GM18868 (cell line): ENCODE measurements around the gene MYLK.

ENCODE experiments used
- ATAC-seq: cut with Tn5 transposase; IDR thresholded peaks from one replicate; pipeline ENCODE4 v1.9.1; 2021; ENCODE audit warnings: mild to moderate bottlenecking, moderate library complexity; ENCODE audit not compliant: unreplicated experiment

Gene MYLK

DNA sequence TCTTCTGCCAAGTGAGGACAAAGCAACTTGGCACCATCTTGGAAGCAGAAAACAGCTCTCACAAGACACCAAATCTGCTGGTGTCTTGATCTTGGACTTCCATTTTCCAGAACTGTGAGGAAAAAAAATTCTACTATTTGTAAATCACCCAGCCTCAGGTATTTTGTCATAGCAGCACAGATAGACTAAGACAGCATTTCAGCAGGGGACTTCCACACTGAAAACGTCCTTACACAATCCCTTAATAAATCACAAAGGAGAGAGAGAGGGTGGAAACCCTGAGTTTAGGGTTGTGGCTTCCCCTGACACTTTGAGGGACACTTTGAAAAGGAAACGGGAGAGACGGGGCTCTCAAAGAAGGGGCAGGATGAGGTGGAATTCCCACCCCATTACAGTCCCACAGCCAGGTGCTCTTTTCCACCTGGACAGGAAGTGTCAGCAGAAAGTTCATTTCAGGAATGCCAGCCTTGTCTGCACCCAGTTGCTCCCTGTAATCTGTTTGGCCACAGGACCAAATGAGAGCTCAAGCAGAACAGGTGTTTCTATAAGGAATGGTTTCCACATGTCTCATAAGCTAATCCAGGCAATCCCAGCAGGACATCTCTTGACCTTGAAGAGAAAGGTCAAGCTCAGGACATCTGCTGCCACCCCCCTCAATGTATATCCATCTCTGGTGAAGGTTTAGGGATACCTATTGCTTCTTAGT is 51.3 kb downstream of the MYLK start:
- ATAC-seq: no peak

DNA sequence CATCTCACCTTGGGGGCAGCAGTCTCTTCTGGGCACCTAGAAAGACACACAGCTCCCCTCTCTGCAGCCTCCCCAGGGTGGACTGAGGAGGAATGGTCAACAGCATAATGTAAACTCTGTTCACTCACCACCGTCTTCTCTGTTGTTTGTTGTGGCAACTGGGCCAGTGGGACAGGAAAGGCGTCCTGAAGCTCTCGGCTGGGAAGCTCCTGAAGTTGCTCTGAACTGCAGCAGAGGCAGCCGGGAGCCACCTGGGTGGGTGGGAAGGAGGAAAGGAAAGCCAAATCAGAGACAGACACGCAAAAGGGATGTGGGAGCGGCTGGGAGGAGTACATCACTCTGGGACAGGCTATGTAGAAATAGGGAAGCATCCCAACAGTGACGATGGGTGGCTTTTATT is 52.7 kb downstream of the MYLK start:
- ATAC-seq: no peak

GRCh38 chr3:123821920-123822319 is 62.2 kb downstream of the MYLK start:
- ATAC-seq: no peak

GRCh38 chr3:123819949-123820348 is 64.2 kb downstream of the MYLK start:
- no peak for ATAC-seq

DNA sequence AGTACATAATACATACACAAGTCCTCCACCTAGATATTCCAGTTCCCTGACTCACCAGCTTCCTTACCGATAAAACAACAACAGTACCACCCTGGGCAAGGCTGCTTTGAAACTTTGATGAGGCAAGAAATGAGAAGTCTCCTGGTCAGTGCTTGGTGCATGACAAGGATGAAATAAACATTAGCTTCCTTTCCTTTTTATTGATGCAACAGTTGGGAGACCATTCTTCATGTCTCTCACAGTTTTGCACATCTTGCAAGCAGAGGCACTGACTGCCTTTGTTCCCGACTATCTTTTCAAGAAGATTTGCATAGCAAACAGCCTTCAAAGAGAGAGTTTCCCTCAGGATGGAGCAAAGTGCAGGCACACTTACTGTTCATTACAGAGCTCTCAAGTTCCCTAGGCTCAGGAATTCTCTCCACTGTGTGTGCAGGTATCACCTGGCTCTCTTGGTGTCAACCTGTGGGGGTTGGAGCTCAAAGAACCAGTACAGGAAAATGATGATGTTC is 65.2 kb downstream of the MYLK start:
- ATAC-seq: no peak

DNA sequence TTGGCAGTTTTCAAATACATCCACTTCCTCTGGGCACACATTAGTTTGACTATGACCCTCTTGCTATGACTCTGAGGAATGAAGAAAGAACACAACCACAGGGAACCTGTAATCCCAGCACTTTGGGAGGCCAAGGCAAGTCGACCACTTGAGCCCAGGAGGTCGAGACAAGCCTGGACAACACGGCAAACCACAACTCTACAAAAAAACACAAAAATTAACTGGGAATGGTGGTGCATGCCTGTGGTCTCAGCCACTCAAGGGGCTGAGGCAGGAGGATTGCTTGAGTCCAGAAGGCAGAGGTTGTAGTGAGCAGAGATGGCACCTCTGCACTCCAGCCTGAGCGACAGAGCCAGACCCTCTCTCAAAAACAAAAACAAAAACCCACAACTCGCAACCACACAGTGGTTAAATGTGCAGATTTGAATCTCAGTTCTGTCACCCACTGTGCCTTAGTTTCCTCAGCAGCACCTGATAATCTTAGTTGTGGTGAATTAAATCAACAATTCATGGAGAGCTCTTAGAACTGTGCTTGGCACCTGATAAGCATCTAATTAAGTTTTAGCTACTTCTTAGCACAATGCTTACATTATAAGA is 65.7 kb downstream of the MYLK start:
- ATAC-seq: no peak

- no peak for ATAC-seq
These were observed 66.7 kb downstream of the MYLK start for GRCh38 chr3:123817413-123817812.

- no peak for ATAC-seq
These were observed 67.4 kb downstream of the MYLK start for GRCh38 chr3:123816673-123817207.

GRCh38 chr3:123815981-123816380 is 68.2 kb downstream of the MYLK start:
- ATAC-seq: no peak

DNA sequence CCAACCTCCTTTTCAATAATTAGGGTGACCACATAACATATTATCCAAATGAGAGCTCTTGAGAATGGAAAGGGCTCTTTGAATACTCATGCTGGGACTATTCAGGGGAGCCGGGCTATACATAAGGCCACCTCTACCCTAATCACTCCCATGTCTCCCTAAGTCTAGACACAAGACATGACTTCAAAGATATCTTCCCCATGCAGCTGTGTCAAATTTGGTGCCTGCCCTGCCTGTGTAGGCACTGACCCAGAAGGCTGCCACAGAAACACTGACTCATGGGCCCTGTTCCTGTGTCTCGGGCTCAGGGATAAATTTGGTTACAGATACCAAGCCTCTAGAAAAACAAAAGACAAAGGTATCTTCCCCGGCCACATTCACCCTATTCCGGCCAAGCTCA is 70.3 kb downstream of the MYLK start:
- ATAC-seq: no peak

DNA sequence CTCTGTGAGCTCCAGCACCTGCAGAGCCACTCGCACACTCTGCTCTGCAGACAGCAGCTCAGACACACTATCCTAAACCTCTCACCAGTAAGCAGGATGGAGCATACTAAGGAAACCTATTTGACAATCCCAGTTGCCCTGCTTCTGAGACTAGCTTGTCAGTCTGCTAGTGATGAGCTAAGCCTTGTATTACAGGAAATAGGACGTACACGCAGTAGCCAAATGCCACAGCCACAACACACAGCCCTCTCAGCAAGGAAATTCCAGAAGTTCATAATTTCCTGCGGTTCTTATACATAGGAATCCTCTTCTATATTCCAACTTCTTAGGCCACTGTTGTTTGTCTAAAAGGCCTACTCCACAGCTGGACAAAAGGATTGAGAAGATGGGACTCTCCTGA is 74.5 kb downstream of the MYLK start:
- no peak for ATAC-seq

GRCh38 chr3:123808812-123809211 is 75.3 kb downstream of the MYLK start:
- no peak for ATAC-seq

- ATAC-seq: no peak
These were observed 76.3 kb downstream of the MYLK start for GRCh38 chr3:123807820-123808219.

GRCh38 chr3:123805504-123805903 is 78.6 kb downstream of the MYLK start:
- no peak for ATAC-seq

DNA sequence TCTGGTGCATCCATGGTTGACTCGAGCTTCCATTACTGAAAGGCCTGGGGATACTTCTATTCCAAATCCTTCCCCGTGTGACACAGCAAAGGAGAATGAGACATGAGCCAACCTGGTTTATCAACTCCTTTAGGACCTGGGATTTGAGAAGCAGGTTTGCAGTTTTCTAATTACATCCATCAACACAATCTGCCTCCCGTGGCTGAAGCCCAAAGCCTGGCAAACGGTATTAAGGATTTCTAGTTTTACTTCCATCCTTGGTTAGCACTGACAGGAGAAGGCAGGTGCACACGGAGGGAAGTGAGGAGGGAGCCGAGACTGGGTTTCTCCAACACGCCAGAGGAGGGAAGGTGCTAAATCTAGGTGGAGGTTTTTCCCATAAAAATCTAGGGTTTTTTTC is 79.0 kb downstream of the MYLK start:
- ATAC-seq: no peak

DNA sequence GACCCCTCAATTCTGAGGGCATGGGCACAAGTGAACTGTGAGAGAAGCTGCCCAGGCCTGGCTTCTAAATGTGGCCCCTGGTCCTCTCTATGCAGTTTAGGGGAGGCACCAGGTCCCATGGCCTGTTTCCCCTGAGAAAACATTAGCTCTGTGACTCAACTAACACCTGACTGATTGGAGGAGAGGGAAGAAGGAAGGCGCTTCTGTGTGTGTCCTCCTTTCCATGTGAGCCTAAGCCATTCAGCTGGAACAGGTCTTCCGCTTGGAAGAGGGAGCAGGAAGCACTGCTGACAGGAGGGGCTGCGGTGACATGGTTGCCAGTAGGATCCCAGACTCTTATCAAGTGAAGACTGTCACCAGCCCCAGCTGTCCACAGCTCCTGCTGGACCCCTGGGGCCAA is 79.5 kb downstream of the MYLK start:
- no peak for ATAC-seq

GRCh38 chr3:123803521-123803920 is 80.6 kb downstream of the MYLK start:
- ATAC-seq: no peak

DNA sequence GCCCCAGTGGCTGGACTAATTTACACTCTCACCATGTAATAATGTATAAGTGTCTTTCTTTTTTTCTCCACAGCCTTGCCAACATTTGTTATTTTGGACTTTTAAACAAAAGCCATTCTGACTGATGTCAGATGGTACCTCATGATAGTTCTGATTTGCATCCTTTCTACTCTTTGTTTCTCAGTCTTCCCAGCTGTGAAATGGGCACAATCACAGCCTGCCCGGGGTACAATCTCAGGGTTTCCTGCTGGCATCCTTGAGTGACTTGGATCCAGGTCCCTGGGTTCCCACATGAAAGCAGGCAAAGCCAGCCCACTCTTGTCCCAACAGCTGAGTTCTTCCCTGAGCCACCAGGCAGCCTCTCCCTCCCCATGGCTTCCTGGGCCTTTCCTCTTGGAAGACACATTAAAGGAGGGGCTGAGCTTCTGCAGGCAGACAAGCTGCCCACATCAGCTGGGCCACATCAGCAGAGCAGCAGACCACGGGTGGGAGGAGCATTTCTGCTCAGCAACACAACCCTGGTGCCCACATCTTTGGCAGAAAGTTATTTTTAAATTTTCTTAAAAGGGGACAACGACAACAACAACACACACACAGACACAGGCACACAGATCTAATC is 82.0 kb downstream of the MYLK start:
- no peak for ATAC-seq

GRCh38 chr3:123801474-123801873 is 82.7 kb downstream of the MYLK start:
- no peak for ATAC-seq

- ATAC-seq: no peak
These were observed 83.8 kb downstream of the MYLK start for GRCh38 chr3:123800362-123800682.

- no peak for ATAC-seq
These were observed 84.4 kb downstream of the MYLK start for GRCh38 chr3:123799544-123800361.
